ENCODE measurements around the gene PDIA5. TPM values are rescaled to one million over a fixed set of nuclear protein-coding genes. Genes with fewer than 3 reads are reported as not detected.

The PDIA5 gene
- total and polyA plus RNA-seq, 2 of the 4 experiments (the other 2 are of a cell fraction) = 19.4 to 42.0 TPM

- no peak overlapping the region for H2BK15ac ChIP-seq (ENCODE audit: low read depth, low read length)
- H2AK9ac ChIP-seq (replicated peaks; ENCODE audit: low read depth, low read length, poor library complexity) = no peak overlapping the region
- TF ChIP-seq MXI1 (IDR thresholded peaks at IDR 0.05; ENCODE audit: borderline replicate concordance, low read depth, low read length) (no peak), RFX5 (IDR thresholded peaks at IDR 0.05; ENCODE audit: low read depth, low read length) (no peak), ELK1 (IDR thresholded peaks at IDR 0.05; ENCODE audit: borderline replicate concordance, low read depth, low read length) (no peak), FOS (IDR thresholded peaks at IDR 0.05; ENCODE audit: low read depth, low read length) (no peak), SMC3 (IDR thresholded peaks at IDR 0.05; ENCODE audit: low read depth, low read length) (no peak), POLR2A (IDR thresholded peaks at IDR 0.05; ENCODE audit: low read depth, low read length) (no peak)
- H2BK120ac ChIP-seq (ENCODE audit: low read depth, low read length) = no peak overlapping the region
- peaks cover 32 to 74% of the 10 kb centered on the region in 2 experiments for H3K79me1 ChIP-seq (ENCODE audit: low read depth in 1 of 2, low read length in 2 of 2)
- ATAC-seq (ENCODE audit: low read depth) = peak; percentile 25; the same call in 1 of the 2 replicates
- in situ Hi-C loops (cut with MboI; ENCODE audit: low sequenced_read_pairs) = no loop called here
- H3K14ac ChIP-seq (replicated peaks; ENCODE audit: low read depth, low read length) = no peak overlapping the region
- POLR2A ChIA-PET (ENCODE audit: unreplicated experiment) = no interaction called here
- no peak overlapping the region for H2AK5ac ChIP-seq (ENCODE audit: low read depth, low read length)
- H3K27me3 ChIP-seq (ENCODE audit: control insufficient read depth, insufficient read depth, low read length) = no peaks in the 10 kb centered on the region
- no peak overlapping the region for H4K91ac ChIP-seq (ENCODE audit: insufficient read depth, low read depth, low read length)
- intact Hi-C loops (cut with micrococcal nuclease) = no loop called here
- no peaks in the 10 kb centered on the region for H3K36me3 ChIP-seq (ENCODE audit: control insufficient read depth, insufficient read depth, low read length)
- H2BK20ac ChIP-seq (ENCODE audit: low read depth, low read length) = no peak overlapping the region
- H3K4ac ChIP-seq (ENCODE audit: low read depth, low read length) = no peak overlapping the region
- dilution Hi-C loops (cut with HindIII; ENCODE audit: low sequenced_read_pairs, unreplicated experiment) = no loop called here
- H4K8ac ChIP-seq (ENCODE audit: low read depth in 2 of 2, low read length in 2 of 2) = no peak overlapping the region
- 92% methylated on average over 1 of the region's 1 CpG; no CpG with 5 or more reads in 1 of the 2 experiments for WGBS, 2 experiments (ENCODE audit: extremely low coverage in 2 of 2, insufficient read length in 1 of 2)
- peaks cover 85% of the 10 kb centered on the region for H4K20me1 ChIP-seq (ENCODE audit: insufficient read depth, low read length)
- no peak overlapping the region for H3K18ac ChIP-seq (ENCODE audit: low read depth, low read length)
- H3K4me1 ChIP-seq (ENCODE audit: control insufficient read depth, insufficient read depth, low read length) = peaks cover 3% of the 10 kb centered on the region; the same call in 1 of the 2 replicates
- H4K5ac ChIP-seq (ENCODE audit: low read depth, low read length) = no peak overlapping the region
- CTCF ChIA-PET = no interaction called here
- no peak overlapping the region for H3K9ac ChIP-seq (ENCODE audit: low read depth, low read length)
- H3K27ac ChIP-seq (ENCODE audit: insufficient read depth, low read length) = no peak overlapping the region
- no TSS peak for BruUV-seq (replicated peaks)
- peaks cover 20% of the 10 kb centered on the region for H3K9me1 ChIP-seq (ENCODE audit: insufficient read depth, low read length)
- no peak overlapping the region for H3K23ac ChIP-seq (ENCODE audit: low read depth, low read length)
- no peak overlapping the region for H2BK5ac ChIP-seq (ENCODE audit: low read depth, low read length, poor library complexity, severe bottlenecking)
- H3K9me3 ChIP-seq (ENCODE audit: control insufficient read depth, insufficient read depth, low read length) = no peaks in the 10 kb centered on the region
- H3K4me2 ChIP-seq (ENCODE audit: low read depth, low read length) = no peak overlapping the region
- H3K56ac ChIP-seq (ENCODE audit: extremely low read depth, insufficient read depth, low read length) = no peak overlapping the region
- DNase-seq = no peak
- no peak overlapping the region for H2AFZ ChIP-seq (replicated peaks; ENCODE audit: low read length, poor library complexity)
- no peak overlapping the region for H3K4me3 ChIP-seq (ENCODE audit: insufficient read depth, low read depth, low read length)
Measured at GRCh38 chr3:123075359-123075758, 8.5 kb downstream of the PDIA5 start.
